SK-N-MC (cell line): ENCODE data around the gene PTPRR.

ENCODE experiments used
- EZH2 ChIP-seq: fragments of 200-600 bp; sonication (generic); IDR thresholded peaks from one replicate; pipeline ENCODE4 v1.6.1; 2017; ENCODE audit warnings: antibody characterized with exemption
- FOXP2 ChIP-seq: optimal IDR thresholded peaks from 2 replicates; pipeline ENCODE3; 2011; ENCODE audit warnings: mild to moderate bottlenecking, moderate library complexity; ENCODE audit not compliant: insufficient read depth; ENCODE audit errors: extremely low read length, control extremely low read depth
- POLR2AphosphoS5 ChIP-seq: IDR thresholded peaks from 2 replicates; pipeline ENCODE4 v1.6.1; 2012; ENCODE audit warnings: mild to moderate bottlenecking, low read depth, low read length, borderline replicate concordance

DNA sequence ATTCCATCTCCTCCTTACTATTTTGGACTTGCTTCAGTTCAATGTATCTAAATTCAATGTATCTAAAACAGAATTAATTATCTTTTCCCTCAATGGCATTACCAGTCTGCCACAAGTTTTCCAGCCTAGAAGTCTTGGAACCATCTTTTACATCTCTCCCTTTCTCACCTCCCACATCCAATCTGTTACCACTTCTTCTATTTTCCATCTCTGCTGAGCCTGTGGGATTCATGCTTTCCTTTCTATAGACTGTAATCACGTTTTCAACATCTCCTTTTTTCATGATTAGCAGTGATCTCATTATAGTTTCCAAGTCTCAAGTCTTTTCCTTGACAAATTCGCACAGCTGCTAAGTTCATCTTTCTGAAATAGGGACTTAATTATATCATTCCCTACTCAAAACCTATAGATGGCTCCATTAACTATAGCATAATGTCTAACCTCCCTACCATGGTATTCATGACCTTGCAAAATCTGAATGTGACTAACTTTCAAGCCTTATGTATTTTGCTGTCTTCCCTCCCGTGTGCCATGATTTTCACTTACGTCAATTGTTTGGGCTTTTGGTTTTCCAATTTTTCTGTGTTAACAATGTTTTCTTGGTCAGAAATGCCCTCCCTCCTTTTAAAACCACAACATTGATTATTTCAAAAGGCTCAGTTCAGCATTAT is 262.8 kb downstream of the PTPRR start:
- TF ChIP-seq POLR2AphosphoS5 = no peak
- TF ChIP-seq EZH2 = no peak
- no peak for TF ChIP-seq FOXP2
